Endothelial cell of umbilical vein (primary cell): ENCODE measurements around the gene ANKRD50.

Experiments
- FOS ChIP-seq: IDR thresholded peaks from 2 replicates; pipeline ENCODE4 v1.6.1; 2011; ENCODE audit warnings: mild to moderate bottlenecking, low read length, moderate library complexity, borderline replicate concordance; ENCODE audit not compliant: insufficient read depth
- POLR2A ChIP-seq: IDR thresholded peaks from 2 replicates; pipeline ENCODE4 v1.6.1; 2012; ENCODE audit warnings: low read depth, mild to moderate bottlenecking, control low read depth, low read length
- TF ChIP-seq, protein P1 (sequence below), 2 donors: IDR thresholded peaks; 1 replicate in 1 of 2; 2 replicates in 1 of 2; pipeline ENCODE4 v1.5.1; 2011; ENCODE audit warnings: low read length in 2 of 2, mild to moderate bottlenecking in 2 of 2, moderate library complexity in 2 of 2, control low read depth in 1 of 2, inconsistent platforms in 1 of 2, low read depth in 1 of 2; ENCODE audit not compliant: insufficient read depth in 1 of 2; ENCODE audit errors: extremely low read depth in 1 of 2

DNA sequence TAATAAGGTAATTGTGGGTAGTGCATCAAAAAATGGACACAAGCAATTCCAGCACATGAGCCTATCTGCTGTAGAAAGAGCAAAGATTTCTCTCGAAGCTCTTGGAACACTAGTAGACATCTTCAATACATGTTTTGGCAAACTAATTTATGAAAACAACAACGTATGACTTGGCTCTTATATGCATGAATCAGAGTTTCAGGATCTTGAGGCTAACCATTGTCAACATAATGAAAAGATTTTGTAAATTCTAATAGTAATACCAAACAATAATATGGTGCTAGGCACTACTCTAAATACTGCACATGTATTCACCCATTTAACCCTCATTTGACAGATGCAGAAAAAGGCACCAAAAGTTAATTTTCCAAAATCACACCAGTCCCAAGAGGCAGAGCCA is 25.1 kb upstream of the ANKRD50 start:
- TF ChIP-seq POLR2A (no peak), FOS (no peak)
- TF ChIP-seq, protein P1, sequence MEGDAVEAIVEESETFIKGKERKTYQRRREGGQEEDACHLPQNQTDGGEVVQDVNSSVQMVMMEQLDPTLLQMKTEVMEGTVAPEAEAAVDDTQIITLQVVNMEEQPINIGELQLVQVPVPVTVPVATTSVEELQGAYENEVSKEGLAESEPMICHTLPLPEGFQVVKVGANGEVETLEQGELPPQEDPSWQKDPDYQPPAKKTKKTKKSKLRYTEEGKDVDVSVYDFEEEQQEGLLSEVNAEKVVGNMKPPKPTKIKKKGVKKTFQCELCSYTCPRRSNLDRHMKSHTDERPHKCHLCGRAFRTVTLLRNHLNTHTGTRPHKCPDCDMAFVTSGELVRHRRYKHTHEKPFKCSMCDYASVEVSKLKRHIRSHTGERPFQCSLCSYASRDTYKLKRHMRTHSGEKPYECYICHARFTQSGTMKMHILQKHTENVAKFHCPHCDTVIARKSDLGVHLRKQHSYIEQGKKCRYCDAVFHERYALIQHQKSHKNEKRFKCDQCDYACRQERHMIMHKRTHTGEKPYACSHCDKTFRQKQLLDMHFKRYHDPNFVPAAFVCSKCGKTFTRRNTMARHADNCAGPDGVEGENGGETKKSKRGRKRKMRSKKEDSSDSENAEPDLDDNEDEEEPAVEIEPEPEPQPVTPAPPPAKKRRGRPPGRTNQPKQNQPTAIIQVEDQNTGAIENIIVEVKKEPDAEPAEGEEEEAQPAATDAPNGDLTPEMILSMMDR (IDR thresholded peaks at IDR 0.05; ENCODE audit: extremely low read depth in 1 of 2, insufficient read depth in 1 of 2, low read depth in 1 of 2, low read length in 2 of 2), result no peak
